Sigmoid colon (tissue), 4 donors: ENCODE measurements around the gene TPM1.
A peak's percentile ranks its signal among the peaks of the same experiment; 100 is the strongest.

Experiments used
- CTCF ChIP-seq, 4 experiments: fragments of 450-650 bp in 3 of 4; fragments of 200-600 bp in 1 of 4; IDR thresholded peaks; one replicate each; pipeline ENCODE4 v1.5.1; 2016 to 2019; ENCODE audit warnings: antibody characterized with exemption in 4 of 4, mild to moderate bottlenecking in 3 of 4, moderate library complexity in 2 of 4
- EP300 ChIP-seq, 4 donors: sonication (generic); formaldehyde crosslinking; IDR thresholded peaks; one replicate each; pipeline ENCODE4 v1.6.1; 2017; ENCODE audit warnings: antibody characterized with exemption in 4 of 4
- POLR2AphosphoS5 ChIP-seq, 4 donors: sonication (generic); formaldehyde crosslinking; IDR thresholded peaks; one replicate each; pipeline ENCODE4 v1.6.1; 2017; ENCODE audit warnings: antibody characterized with exemption in 4 of 4

- TF ChIP-seq CTCF (IDR thresholded peaks at IDR 0.05) (no peak), EP300 (IDR thresholded peaks at IDR 0.05) (peak in 2 of 4 donors; percentile 46 to 60), POLR2AphosphoS5 (IDR thresholded peaks at IDR 0.05) (peak; percentile 74 to 89 (median 82))
These were observed 40.5 kb downstream of the TPM1 start for GRCh38 chr15:63083044-63083443.
